ENCODE results near the gene INTS6. TPM values are rescaled to one million over a fixed set of nuclear protein-coding genes. Genes with fewer than 3 reads are reported as not detected.

The INTS6 gene
- total RNA-seq, 4 donors from 2014 or later = 16.5 to 24.4 (median 18.0) TPM

- TF ChIP-seq CTCF (IDR thresholded peaks at IDR 0.05 in 4 of 5, conservative IDR thresholded peaks at IDR 0.05 in 1 of 5) (no peak), POLR2A (IDR thresholded peaks at IDR 0.05) (no peak)
- in situ Hi-C loops (cut with MboI; ENCODE audit: low sequenced_read_pairs in 4 of 4) = no loop called here
Observed at GRCh38 chr13:51325837-51326236, 127.0 kb downstream of the INTS6 start.

GRCh38 chr13:51324714-51325420 is 128.0 kb downstream of the INTS6 start:
- DNase-seq (no peak), ATAC-seq (no peak)
- intact Hi-C loops (cut with DNase I; ENCODE audit: low total_unique reads) (no loop called here), in situ Hi-C loops (cut with MboI; ENCODE audit: low sequenced_read_pairs in 4 of 4) (no loop called here)
- Histone ChIP-seq H3K36me3 (no peaks in the 10 kb centered on the region), H3K9me3 (no peaks in the 10 kb centered on the region), H3K4me1 (no peaks in the 10 kb centered on the region), H3K27ac (no peak overlapping the region), H3K4me3 (no peak overlapping the region), H3K27me3 (no peaks in the 10 kb centered on the region)
- TF ChIP-seq POLR2A (IDR thresholded peaks at IDR 0.05) (no peak), CTCF (IDR thresholded peaks at IDR 0.05 in 4 of 5, conservative IDR thresholded peaks at IDR 0.05 in 1 of 5) (no peak)

More at GRCh38 chr13:51325837-51326236, 127.0 kb downstream of the INTS6 start:
- H3K4me1 ChIP-seq = no peaks in the 10 kb centered on the region
- H3K36me3 ChIP-seq = no peaks in the 10 kb centered on the region
- no peak for DNase-seq
- no peak overlapping the region for H3K4me3 ChIP-seq
- ATAC-seq = no peak
- intact Hi-C loops (cut with DNase I; ENCODE audit: low total_unique reads) = no loop called here
- H3K9me3 ChIP-seq = no peaks in the 10 kb centered on the region
- no peaks in the 10 kb centered on the region for H3K27me3 ChIP-seq
- H3K27ac ChIP-seq = no peak overlapping the region

DNA sequence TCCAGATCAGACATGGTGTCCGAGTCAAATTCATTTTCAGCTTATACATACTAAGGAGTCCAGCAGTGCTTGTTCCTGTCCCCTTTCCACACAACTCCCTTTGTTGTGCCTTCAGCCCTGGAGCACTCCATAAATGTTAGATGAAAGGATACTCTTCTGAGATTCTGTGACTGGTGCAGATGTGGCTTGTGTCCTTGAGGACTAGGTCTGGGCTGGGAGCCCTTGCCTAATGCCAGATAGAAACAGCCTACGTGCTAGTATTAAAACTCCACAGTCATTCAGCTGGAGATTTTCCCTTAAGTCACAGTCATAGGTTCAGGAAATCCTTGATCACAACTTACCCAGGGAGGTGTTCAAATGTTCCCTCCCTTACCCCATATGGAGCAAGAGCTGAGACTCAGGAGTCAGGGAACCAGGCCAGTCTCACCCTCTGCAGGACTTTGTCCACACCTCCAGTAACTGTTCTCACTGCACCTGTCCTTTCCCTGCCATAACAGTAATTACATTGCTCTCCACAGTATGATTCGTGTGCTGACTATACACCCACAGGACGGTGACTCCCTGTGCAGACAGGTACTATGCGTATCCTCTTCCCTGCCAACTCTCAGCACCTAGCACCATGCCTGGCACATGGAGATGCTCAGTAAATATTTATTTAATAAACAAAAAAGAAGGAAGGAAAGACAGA is 128.9 kb downstream of the INTS6 start:
- in situ Hi-C loops (cut with MboI; ENCODE audit: low sequenced_read_pairs in 4 of 4) = no loop called here
- H3K4me3 ChIP-seq = no peak overlapping the region

GRCh38 chr13:51322826-51323225 is 130.0 kb downstream of the INTS6 start:
- Histone ChIP-seq H3K27me3 (no peaks in the 10 kb centered on the region), H3K36me3 (no peaks in the 10 kb centered on the region), H3K9me3 (no peaks in the 10 kb centered on the region), H3K4me1 (no peaks in the 10 kb centered on the region), H3K27ac (no peak overlapping the region), H3K4me3 (no peak overlapping the region)
- intact Hi-C loops (cut with DNase I; ENCODE audit: low total_unique reads) = no loop called here
- ATAC-seq (no peak), DNase-seq (no peak)
- TF ChIP-seq POLR2A (IDR thresholded peaks at IDR 0.05) = no peak
- TF ChIP-seq CTCF (IDR thresholded peaks at IDR 0.05 in 4 of 5, conservative IDR thresholded peaks at IDR 0.05 in 1 of 5) = no peak
- in situ Hi-C loops (cut with MboI; ENCODE audit: low sequenced_read_pairs in 4 of 4) = no loop called here

More for the DNA sequence above, 128.9 kb downstream of the INTS6 start:
- Histone ChIP-seq H3K36me3 (no peaks in the 10 kb centered on the region), H3K27ac (no peak overlapping the region), H3K27me3 (no peaks in the 10 kb centered on the region), H3K9me3 (no peaks in the 10 kb centered on the region), H3K4me1 (no peaks in the 10 kb centered on the region)
- no peak for TF ChIP-seq POLR2A (IDR thresholded peaks at IDR 0.05)
- TF ChIP-seq CTCF (IDR thresholded peaks at IDR 0.05 in 4 of 5, conservative IDR thresholded peaks at IDR 0.05 in 1 of 5) = no peak
- DNase-seq (no peak), ATAC-seq (no peak)
- intact Hi-C loops (cut with DNase I; ENCODE audit: low total_unique reads) = no loop called here
